NCI-H510A (cell line): Measurements from ENCODE around the gene PDE4C.

Source experiments
- DNase-seq: peaks from one replicate; lab custom pipeline; 2025; lab: John Stamatoyannopoulos, UW

Gene PDE4C

DNA sequence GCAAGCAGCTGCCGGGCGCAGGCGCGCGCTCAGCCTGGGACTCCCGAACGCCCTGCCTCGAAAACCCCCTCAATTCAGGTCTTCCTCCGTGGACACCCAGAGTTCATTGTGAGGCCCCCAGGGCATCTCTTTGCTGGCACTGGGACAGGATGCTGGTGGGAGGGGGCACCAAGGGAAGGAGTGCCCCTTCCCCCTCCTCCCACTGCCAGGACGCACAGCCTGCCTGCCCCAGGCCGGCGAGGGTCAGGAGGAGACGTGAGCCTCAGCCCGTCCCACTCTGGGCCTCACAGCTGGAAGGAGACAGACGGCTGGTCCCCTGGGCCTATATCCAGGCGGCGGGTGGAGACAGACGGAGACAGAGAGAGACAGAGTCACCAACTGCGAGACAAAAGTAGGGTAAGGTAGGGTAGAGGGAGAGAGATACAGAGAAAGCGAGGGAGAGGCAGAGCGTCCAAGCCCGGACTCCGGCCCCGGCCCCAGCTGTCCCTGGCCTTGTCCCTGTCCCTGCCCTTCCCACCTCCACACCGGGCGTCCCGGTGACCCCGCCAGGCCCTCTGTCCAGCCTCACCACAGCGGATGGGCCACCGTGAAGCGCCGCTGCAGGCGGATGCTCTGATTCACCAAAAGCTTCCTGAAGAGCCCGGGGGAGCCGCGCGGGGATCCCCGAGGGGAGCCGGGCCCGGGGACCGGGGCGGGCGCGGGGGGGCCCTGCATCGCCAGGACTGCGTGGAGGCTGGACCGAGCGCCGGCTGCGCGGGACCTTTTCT, at the start of gene PDE4C:
TSS of gene PDE4C (minus strand) at position 737 of the 767 bp plus-strand sequence. CDS start at position 714, 23 bp downstream.
- no peak for DNase-seq

DNA sequence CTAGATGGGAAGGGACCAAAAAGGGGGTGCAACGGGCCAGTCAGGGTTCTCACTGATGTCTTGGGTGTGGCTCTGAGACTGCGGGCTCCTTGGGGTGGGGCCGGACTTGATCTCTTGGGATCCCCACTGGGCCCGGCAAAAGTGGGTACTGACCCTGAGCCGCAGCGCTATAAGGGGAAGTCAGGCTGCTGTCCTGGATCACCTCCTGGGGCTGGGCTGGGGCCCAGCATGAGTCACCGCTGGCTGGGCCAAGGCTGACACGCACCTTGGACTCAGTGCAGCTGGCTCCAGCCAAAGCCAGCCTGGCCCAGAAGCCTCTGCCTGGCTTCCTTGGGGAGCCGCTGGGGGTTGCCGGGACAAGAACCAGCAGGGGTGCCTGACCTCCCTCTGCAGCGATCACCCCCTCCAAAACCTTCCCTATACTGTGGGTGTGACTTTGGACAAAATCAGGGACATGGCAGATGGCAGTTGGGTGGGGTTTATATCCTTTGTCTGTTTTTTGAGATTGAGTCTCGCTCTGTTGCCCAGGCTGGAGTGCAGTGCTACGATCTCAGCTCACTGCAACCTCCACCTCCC, 48.6 kb upstream of the PDE4C start:
- no peak for DNase-seq

DNA sequence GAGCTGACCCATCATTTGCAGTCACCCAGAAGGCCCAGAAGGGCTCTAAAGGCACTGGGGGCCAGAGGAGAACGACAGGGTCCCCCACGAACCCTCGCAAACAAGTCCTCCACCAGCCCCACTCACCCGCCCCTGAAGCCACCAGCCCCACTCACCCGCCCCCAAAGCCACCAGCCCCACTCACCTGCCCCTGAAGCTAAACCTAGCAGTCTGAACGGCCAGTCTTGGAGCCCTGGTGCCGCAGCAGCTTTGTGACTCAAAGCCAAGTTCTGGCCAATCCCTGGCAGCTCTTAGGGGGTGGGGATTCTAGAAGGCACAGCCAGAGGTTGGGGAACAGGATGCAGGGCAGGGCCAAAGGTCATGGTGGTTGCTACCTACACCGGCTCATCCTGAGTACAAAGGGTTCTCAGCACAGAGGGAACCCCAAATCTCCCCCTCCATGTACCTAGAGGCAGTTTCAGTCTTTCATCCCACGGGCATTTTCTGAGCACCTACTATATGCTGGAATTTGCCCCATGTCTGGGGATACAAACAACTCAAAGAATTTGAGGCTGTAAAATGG, 48.1 kb upstream of the PDE4C start, which contains the start of gene IQCN:
TSS of gene IQCN (minus strand) at position 234 of the 562 bp plus-strand sequence. CDS start 4,974 bp downstream, outside the sequence.
- DNase-seq = no peak

DNA sequence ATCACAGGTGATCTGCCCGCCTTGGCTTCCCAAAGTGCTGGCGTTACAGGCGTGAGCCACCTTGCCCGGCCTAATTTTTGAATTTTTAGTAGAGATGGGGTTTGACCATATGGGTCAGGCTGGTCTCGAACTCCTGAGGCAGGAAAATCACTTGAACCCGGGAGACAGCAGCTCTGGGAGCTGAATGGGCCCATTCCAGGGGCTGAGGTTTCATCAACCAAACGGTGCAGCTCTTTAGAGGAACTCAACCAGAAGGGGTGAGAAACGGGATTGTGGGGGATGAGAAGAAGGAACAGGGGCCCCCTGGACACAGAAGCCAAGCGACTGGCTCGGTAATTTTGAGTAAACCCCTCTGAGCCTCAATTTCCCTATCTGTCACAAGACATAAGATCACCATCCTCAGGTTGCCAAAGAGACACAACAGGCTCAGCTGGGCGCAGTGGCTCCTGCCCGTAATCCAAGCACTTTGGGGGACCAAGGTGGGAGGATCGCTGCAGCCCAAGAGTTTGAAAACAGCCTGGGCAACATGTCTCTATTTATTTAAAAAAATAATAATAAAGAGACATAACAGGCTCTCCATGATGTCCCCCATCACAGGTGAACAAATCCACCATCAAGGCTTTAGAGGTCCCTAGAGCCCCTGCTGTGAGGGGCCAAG, 47.5 kb upstream of the PDE4C start:
- DNase-seq = no peak

DNA sequence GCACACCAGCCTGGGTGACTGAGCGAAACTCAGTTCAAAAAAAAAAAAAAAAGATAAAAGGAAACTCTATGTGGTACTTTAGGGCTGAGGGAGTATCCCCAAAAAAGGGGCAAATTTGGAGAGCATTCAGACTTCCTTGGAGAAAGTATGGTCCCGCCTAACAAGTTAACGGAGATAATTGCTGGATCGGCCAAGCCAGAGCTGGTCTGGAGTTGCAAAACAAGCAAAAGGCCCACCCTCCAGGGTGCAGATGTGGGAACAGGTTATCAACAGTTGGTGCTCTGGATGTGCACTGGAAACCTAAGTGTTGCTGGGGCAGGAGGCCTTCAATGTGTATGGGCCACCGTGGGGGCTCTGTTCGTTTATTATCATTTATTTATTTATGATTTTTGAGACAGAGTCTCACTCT, 45.2 kb upstream of the PDE4C start:
- DNase-seq = no peak

DNA sequence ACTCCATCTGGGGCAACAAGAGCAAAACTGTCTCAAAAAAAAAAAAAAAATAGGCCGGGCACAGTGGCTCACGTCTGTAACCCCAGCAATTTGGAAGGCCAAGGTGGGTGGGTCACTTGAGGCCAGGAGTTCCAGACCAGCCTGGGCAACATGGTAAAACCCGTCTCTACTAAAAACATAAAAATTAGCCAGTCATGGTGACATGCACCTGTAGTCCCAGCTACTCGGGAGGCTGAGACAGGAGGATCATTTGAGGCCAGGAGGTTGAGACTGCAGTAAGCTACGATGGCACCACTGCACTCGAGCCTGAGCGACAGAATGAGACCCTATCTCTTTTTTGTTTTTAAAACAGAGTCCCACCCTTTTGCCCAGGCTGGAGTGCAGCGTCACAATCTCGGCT, 44.1 kb upstream of the PDE4C start:
- no peak for DNase-seq

DNA sequence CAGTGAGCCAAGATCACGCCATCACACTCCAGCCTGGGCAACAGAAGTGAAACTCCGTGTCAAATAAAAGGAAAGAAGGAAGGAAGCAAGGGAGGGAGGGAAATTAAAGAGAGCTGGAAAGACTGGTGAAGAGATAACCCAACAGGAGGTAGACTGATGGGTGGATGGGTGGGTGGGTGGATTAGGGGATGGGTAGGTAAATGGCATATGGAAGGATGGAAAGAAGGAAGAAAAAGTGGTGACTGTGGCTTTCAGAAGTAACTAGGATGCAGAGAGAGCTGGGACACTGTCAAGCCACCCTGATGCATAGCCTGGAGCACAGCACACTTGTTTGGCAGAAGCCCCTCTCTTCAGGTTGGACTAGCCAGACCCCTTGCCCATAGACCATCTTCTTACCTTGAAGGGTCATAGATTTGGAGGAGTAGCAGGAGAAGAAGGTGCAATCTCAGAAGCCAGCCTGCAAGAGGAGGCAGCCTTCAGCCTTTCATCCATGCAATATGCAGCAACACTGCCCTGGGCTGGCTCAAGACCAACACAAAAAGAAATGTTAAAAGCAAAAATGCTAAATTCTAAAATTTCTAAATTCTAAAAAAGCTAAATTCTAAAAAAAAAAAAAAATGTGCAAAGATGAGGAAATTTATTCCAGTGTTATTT, 43.0 kb upstream of the PDE4C start:
- DNase-seq = no peak

DNA sequence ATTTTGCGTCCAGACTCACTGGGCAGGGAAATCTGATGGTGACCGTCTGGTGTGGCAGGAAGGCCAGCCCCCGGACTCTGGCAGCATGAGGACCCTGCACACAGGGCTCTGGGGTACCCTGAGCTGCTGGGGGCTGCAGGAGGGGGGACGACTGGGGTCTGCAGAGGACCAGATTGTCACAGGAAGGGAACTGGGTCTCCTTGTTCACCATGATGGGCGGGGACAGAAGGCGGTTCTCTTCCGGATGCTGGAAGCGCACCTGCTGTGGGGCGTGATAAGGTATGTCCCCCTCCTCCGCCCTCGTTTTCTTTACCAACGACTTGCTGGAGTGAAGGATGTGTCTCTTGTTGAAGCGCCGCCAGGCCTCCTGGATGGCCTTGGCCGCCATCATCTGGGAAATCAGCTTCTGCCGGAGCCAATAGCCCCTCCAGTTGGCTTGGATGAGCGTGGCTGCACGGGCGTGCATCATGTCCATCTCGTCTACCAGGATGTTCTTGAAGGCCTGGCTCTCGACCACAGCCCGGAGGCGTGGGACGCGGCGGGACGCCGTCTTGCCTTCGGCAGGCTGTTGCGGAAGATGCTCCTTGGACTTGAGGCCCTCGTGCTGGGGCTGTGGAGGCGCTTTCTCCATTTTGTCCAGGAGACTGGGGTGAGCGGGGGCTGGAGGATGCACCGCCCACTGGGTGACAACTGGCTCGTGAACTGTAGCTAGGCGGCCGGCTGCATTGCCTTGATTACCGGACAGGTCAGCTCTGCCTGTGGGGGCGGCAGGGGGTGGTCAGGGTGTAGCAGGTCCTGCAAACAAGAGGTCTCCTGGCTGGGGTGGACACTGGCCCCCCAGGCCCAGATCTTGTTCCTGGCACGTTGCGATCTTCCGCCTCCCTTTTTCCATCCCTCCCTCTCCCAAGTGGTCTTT, 40.8 kb upstream of the PDE4C start:
- no peak for DNase-seq

DNA sequence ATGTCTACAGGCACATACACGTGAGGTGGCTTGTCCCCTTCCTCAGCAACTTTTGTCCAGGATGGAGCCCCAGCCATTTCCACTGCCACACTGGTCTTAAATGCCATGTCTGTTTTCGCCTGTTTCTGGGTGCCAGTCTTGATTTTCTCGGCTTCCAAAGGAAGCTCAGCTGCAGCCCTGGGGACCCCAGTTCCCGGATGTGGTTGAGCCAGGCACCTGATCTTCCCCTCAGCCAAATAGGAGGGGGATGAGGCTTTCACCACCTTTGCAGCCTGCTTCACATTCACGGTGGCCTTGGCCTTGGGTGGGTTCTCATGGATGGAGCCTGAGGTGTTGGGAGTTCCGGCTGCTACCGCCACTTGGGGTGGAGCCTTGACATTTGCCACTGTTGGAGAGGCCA, 39.3 kb upstream of the PDE4C start:
- DNase-seq = no peak

DNA sequence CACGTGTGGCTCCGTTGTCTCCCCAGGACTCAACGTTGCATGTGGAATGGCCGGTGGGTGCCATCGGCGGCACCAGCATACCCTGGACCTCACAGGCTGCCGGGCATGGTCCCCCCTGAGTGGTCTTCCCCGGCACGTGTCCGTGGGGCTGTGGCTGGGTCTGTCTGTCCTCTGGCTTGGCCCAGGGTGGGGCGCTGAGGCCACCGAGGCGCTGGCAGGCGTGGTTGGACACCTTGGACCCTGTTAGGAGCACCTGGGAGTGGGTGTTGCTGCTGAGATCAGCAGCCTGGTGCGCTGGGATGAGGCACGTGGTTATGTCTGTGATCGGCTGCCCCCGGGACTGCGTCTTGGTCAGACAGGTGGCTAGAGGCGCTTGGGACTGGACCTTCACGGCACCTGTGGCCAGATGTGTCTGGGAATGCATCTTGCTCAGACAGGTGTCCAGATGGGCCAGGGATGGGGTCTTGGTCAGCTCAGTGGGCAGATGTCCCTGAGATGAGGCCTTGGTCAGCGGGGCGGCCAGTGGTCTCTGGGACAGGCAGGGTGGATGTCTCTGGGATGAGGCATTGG, 38.8 kb upstream of the PDE4C start:
- DNase-seq = no peak

DNA sequence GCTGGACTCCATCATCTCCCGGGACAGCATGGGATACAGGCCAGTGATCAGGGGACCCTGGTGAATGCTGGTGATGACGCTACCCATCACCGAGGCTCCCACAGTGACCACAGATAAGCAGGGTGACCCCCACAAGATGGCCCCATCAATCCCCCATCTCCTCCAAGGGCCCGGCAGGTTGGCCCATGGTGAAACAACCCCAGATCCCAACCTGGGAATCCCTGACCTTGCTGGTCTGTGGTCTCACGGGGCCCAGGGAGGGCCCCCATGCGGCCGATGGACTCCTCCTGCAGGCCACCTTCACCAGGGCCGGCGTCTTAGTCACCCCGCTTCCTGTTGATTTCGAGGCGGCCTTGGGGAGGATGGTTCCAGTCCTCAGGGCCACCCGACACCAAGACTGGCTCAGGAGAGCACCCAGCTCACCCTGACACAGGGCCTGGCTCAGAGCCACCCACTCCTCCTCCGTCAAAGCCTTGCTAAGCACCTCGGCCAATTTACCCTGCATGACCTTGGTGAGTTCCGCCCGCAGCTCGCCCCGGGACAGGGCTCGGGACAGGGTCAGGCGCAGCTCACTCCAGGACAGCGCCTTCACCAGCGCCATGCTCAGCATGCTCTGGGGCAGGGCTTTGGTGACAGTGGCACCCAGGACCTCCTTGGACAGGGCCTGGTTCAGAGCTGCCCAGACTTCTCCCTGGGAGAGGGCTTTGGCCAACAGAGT, 38.1 kb upstream of the PDE4C start:
- DNase-seq = no peak

DNA sequence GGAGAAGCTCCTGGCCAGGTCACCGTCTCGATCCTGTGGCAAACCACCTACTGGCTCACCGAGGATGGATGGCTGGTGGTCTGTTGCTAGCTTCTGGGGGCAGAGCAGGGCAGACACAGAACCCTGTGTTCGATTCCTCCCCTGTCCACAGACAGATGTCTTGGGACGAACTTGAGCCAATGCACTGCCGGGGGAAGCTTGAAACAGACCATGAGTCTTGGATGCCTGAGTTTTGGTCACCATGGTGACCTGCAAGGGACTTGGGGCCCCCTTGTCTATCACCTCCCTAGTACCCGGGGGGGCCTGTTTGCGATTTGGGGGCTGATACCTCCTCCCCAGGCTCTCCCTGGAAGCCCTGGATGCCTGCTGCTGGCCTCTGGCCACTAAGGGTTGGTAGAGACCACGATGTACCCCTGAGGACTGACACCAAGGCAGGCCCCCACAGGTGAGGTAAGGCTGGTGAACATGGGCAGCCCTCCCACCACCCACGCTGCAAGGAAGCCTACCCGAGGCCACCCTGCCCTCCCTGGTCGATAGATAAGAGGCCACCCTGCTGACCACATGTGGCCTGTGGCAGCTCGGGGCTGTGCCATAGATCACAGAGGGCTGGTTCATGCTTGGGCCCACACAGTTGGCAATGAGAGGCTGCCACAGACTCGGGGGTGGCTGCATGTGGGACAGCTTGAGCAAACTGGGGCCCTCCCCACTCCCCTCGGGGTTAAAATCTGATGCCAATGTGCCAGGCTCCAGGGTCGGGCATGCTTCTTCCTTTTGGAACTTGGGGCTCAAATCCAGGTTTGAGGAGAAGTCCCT, 37.3 kb upstream of the PDE4C start:
- DNase-seq = no peak

DNA sequence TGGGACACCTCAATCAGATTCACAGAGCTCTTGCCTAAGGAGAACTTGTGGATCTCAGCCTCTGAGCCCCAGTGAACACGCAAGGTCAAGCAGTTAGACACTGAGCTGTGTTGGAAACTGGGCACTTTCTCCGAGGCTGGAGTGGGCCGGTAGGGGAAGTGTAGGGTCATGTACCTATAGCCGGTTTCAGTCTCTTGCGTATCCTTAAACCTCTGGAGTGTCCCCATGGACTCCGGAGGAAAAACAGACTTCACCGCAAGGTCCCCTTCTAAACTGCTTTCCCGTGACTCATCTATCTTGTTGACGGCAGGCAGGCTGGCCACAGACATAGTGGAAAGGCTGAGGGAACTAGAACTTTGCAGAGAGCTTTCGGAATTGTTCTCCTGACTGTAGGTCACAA, 36.7 kb upstream of the PDE4C start:
- DNase-seq = no peak

DNA sequence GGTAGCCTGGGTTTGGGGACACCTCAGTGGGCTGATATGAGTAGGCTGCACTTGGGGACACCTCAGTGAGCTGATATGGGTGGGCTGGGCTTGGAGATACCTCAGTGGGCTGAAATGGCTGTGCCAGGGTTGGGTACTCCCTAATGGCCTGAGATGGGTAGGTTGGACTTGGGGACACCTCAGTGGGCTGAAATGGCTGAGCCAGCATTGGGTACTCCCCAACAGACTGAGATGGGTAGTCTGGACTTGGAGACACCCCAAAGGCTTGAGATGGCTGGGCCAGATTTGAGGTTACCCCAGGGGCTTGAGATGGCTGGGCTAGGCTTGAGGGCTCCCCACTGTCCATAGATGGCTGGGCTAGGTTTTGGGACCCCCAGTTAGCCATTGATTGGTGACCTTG, 35.9 kb upstream of the PDE4C start:
- DNase-seq = no peak

DNA sequence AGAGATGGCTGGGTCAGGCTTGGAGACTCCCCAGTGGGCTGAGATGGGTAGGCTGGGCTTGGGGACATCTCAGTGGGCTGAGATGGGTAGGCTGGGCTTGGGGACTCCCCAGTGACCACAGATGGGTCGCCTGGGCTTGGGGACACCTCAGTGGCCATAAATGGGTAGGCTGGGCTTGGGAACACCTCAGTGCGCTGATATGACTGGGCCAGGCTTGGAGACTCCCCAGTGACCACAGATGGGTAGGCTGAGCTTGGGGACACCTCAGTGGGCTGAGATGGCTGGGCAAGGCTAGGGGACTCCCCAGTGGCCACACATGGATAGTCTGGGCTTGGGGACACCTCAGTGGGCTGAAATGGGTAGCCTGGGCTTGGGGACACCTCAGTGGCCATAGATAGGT, 35.2 kb upstream of the PDE4C start:
- DNase-seq = no peak

DNA sequence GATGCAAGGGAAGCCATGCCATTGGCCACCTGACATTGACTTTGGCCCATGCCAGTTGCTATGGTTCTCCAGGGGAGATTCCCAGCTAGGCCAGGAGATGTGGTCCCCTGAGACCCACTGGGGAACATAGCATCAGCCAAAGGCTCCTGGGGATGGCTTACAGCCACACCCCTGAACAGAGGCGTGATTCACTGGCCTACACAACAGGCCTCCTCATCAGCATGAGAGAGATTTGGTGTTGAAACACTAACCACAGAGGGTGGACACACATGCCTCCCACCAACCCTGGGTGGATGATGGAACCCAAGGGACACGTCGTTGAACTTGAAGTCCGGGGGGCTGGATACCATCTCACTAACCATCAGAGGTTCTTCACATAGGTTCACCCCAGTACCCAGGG, 33.7 kb upstream of the PDE4C start:
- no peak for DNase-seq

DNA sequence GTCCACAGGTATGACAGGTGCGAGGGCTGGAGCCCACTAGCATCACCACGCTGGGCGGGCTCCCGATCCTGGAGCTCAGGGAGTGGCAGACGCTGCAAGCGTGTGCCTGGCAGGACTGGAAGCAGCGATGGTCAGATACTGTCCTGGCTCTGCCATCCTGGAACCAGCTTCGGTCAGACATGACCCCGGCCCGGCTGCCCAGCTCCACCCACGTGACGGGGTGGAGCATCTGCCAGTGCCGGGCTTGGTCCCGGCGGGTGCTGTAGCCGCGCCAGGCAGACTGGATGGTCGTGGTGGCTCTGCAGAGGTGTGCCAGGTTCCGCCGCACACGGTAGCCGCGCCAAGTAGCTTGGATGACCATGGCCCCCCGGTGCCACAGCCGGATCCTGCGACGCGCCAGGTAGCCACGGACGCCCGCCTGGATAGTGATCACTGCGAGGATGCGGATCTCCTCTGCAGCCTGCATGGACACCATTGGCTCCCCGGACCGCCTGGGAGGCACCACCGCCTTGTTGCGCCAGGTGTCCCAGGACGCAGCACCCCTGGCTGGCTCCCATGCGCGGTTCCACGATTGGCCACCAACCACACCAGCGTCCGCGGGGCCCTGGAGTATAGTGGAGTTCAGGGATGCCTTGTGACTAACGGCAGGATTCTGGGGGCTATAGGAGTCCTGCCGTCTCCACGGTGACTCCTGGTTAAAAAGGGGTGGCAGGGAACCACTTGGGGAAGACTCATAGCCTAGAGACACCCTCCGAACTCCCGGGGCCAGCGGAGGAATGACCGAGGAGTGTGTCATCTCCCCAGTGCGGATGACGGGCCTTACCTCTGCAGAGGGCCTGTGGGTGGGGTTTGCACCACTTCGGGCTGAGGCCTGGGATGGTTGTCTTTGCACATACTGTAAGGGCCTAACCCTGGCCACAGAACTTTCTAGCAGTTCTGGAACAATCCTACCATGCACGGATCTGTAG, 31.5 kb upstream of the PDE4C start:
- DNase-seq = no peak
